Endothelial cell (in vitro differentiated cells): ENCODE data around the gene CEP295NL. TPM values are rescaled to one million over a fixed set of nuclear protein-coding genes. Genes with fewer than 3 reads are reported as not detected.

Source experiments
- DNase-seq: peaks from one replicate; pipeline ENCODE4 v3.0.0; 2021; ENCODE audit warnings: low spot score
- H3K27ac Mint-ChIP-seq: one replicate; pipeline ENCODE4 v1.8.0; 2021; ENCODE audit warnings: mixed read lengths, inconsistent platforms; ENCODE audit not compliant: unreplicated experiment
- H3K27me3 Mint-ChIP-seq: one replicate; pipeline ENCODE4 v1.8.0; 2021; ENCODE audit warnings: mild to moderate bottlenecking, moderate library complexity, mixed read lengths, inconsistent platforms; ENCODE audit not compliant: unreplicated experiment
- H3K36me3 Mint-ChIP-seq: one replicate; pipeline ENCODE4 v1.8.0; 2021; ENCODE audit warnings: mild to moderate bottlenecking, low read depth, mixed read lengths, inconsistent platforms; ENCODE audit not compliant: unreplicated experiment
- H3K4me1 Mint-ChIP-seq: one replicate; pipeline ENCODE4 v1.8.0; 2021; ENCODE audit warnings: mild to moderate bottlenecking, mixed read lengths, inconsistent platforms; ENCODE audit not compliant: unreplicated experiment
- H3K4me3 Mint-ChIP-seq: one replicate; pipeline ENCODE4 v1.8.0; 2021; ENCODE audit warnings: mild to moderate bottlenecking, mixed read lengths, inconsistent platforms; ENCODE audit not compliant: unreplicated experiment
- H3K9me3 Mint-ChIP-seq: one replicate; pipeline ENCODE4 v1.8.0; 2021; ENCODE audit warnings: mixed read lengths, inconsistent platforms; ENCODE audit not compliant: unreplicated experiment
- CTCF ChIP-seq: fragments of 200-600 bp; sonication (generic); IDR thresholded peaks from one replicate; pipeline ENCODE4 v1.5.0; 2021; ENCODE audit warnings: antibody characterized with exemption; ENCODE audit not compliant: unreplicated experiment
- total RNA-seq: library from RNA; stranded (reverse); fragmentation: NEBNext Ultra II Directional; extraction: Animal tissue kit (Norgen Biotek cat#: 25700); gene quantifications from one replicate; pipeline ENCODE4 v1.2.1, GENCODE V29; 2021; ENCODE audit not compliant: unreplicated experiment

Gene CEP295NL
- total RNA-seq, 1 donor from 2014 or later = 1.4 TPM

DNA sequence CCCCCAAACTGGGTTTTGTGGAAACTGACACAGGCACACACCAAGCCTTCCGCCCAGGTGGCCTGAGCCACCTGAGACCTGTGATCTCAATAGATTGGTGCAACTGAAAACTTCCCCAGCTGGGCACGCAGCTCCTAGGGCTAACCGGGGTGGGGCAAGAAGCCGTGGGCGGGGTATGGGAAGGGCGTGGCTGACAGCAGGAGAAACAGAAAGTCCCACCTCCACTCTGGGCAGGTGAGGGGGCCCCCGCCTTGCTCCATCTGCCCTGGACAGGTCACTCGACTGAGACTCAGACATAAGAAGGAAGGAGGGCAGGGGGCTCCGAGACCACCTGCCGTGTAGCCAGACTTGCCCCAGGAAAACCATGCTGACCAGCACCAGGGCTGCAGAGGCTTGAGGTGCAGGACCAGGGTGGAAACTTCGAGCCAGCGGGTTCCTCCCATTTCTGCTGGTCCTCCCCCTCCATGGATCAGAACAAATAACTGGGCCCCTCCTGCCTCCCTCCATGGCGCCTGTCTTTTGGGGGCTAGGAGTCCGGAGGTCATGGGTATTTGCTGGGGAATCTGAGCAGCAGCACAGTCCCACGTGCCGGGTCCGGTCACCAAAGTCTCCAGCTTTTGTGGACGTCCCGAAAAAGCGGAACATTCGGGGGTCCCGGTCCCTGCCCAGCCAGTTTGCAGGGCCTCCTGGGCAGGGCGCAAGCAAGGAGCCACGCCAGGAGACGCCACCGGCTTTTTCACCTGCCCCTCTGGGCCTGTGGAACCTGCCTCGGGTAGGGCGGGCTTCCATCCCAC, 20.9 kb upstream of the CEP295NL start:
- H3K27me3 Mint-ChIP-seq = peaks cover 9% of the 10 kb centered on the region
- H3K36me3 Mint-ChIP-seq = no peaks in the 10 kb centered on the region
- peak overlapping the region; percentile 60 for H3K4me3 Mint-ChIP-seq
- H3K4me1 Mint-ChIP-seq = peaks cover 11% of the 10 kb centered on the region
- DNase-seq = no peak
- H3K9me3 Mint-ChIP-seq = no peaks in the 10 kb centered on the region
- no peak for TF ChIP-seq CTCF
- H3K27ac Mint-ChIP-seq = no peak overlapping the region

DNA sequence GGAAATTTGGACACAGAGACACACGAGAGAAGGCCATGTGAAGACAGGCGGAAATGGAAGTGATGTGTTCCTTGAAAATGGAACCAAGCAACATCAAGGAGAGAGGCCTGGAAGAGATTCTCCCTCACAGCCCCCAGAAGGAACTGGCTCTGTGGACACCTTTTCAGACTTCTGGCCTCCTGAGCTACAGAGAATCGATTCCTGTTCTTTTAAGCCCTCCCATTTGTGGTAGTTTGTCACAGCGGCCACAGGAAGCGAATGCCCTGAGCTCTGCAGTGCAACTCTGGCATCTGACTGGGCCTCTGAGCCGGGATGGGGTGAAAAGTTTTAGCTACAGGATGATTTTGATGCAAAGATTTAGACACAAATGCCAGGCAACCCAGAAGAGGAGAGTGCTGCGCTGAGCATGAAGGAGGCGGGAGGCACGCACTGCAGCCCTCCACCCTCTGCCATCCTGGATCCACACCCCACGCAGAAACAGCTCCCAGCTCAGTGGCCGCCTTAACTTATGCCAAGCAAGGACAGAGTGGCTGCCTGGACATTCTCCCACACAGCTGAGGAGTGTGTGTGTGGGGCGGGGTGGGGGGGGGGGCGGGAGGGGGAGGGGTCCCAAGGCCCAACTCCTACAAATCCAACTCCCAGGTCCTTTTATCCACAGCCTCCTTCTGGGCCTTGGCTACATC, 20.0 kb upstream of the CEP295NL start:
- Mint-ChIP-seq H3K27ac (no peak overlapping the region), H3K4me1 (peaks cover 11% of the 10 kb centered on the region), H3K4me3 (peak overlapping the region; percentile 60), H3K9me3 (no peaks in the 10 kb centered on the region), H3K36me3 (no peaks in the 10 kb centered on the region), H3K27me3 (peaks cover 9% of the 10 kb centered on the region)
- TF ChIP-seq CTCF = no peak
- DNase-seq = no peak

DNA sequence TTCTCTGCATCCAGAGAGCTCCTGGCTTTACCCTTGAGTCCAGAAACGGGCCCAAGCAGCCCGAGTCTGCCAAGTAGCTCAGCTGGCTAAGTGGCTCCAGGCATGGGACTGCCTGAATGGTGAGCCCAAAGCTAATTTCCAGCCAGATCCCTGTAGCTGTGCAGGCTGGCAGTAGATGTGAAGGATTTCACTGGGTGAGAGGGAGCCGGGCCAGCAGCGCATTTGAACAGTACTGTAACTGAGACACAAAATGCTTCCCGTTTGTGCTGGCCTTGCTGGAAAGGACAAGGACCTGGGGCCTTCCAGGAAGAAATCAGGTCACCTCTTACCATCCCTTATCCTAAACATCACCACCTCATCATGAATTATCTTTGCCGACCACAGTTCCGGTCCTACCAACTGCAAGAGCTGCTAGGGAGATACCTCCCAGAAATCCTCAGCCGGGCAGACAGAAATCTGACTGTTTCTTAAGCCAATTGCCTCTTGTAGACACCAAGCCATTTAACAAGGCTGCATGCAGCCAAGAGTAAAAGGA, 18.5 kb upstream of the CEP295NL start:
- no peak overlapping the region for H3K4me3 Mint-ChIP-seq
- TF ChIP-seq CTCF = no peak
- peaks cover 14% of the 10 kb centered on the region for H3K4me1 Mint-ChIP-seq

GRCh38 chr17:78920528-78920927, 17.5 kb upstream of the CEP295NL start:
- no peaks in the 10 kb centered on the region for H3K9me3 Mint-ChIP-seq
- peak overlapping the region; percentile 28 for H3K4me3 Mint-ChIP-seq
- H3K27me3 Mint-ChIP-seq = peaks cover 10% of the 10 kb centered on the region
- DNase-seq = no peak
- H3K4me1 Mint-ChIP-seq = peaks cover 19% of the 10 kb centered on the region
- peak overlapping the region; percentile 20 for H3K27ac Mint-ChIP-seq
- no peaks in the 10 kb centered on the region for H3K36me3 Mint-ChIP-seq
- no peak for TF ChIP-seq CTCF

More for the DNA sequence above, 18.5 kb upstream of the CEP295NL start:
- DNase-seq = no peak
- no peaks in the 10 kb centered on the region for H3K36me3 Mint-ChIP-seq
- peaks cover 11% of the 10 kb centered on the region for H3K27me3 Mint-ChIP-seq
- no peaks in the 10 kb centered on the region for H3K9me3 Mint-ChIP-seq
- no peak overlapping the region for H3K27ac Mint-ChIP-seq
